Calu3 (cell line): ENCODE results near the gene RASL10B. TPM values are rescaled to one million over a fixed set of nuclear protein-coding genes. Genes with fewer than 3 reads are reported as not detected.

Experiments used
- BruUV-seq: library from RNA; stranded (reverse); fragments of 400-500 nt; replicated peaks from 2 replicates; lab custom pipeline; 2021; lab: Mats Ljungman, UMichigan
- CTCF ChIA-PET: fragments of 300-600 bp; sonication (Branson Sonifier 250); formaldehyde crosslinking; loops from one replicate; lab custom pipeline; 2022; ENCODE audit warnings: antibody characterized with exemption; lab: Charles Lee
- DNase-seq: peaks from one replicate; pipeline ENCODE4 v3.0.0; 2022
- H3K27ac Mint-ChIP-seq: one replicate; pipeline ENCODE4 v1.8.0; 2022; ENCODE audit warnings: mixed read lengths; ENCODE audit not compliant: unreplicated experiment
- H3K27me3 Mint-ChIP-seq: one replicate; pipeline ENCODE4 v1.8.0; 2022; ENCODE audit warnings: mixed read lengths; ENCODE audit not compliant: unreplicated experiment
- H3K36me3 Mint-ChIP-seq: one replicate; pipeline ENCODE4 v1.8.0; 2022; ENCODE audit warnings: mild to moderate bottlenecking, moderate library complexity, mixed read lengths; ENCODE audit not compliant: insufficient read depth, unreplicated experiment
- H3K4me1 Mint-ChIP-seq: one replicate; pipeline ENCODE4 v1.8.0; 2022; ENCODE audit warnings: mild to moderate bottlenecking, low read depth, mixed read lengths; ENCODE audit not compliant: unreplicated experiment
- H3K4me3 Mint-ChIP-seq: one replicate; pipeline ENCODE4 v1.8.0; 2022; ENCODE audit warnings: mild to moderate bottlenecking, low read depth, moderate library complexity, mixed read lengths; ENCODE audit not compliant: unreplicated experiment
- H3K9me3 Mint-ChIP-seq: one replicate; pipeline ENCODE4 v1.8.0; 2022; ENCODE audit warnings: low read depth, mixed read lengths; ENCODE audit not compliant: unreplicated experiment
- intact Hi-C: fragments of 100-400 bp; cut with micrococcal nuclease; formaldehyde crosslinking; loops from one replicate; pipeline ENCODE4 v1.10.0; 2022; ENCODE audit not compliant: unreplicated experiment
- total RNA-seq: library from RNA; stranded (reverse); gene quantifications from 2 replicates; pipeline ENCODE4 v1.2.3, GENCODE V29; 2022
- TF ChIP-seq, protein P1 (sequence below): fragments of 200-600 bp; IDR thresholded peaks from one replicate; pipeline ENCODE4 v1.8.0; 2022; ENCODE audit warnings: antibody characterized with exemption; ENCODE audit not compliant: unreplicated experiment

RASL10B gene
- total RNA-seq, 1 experiment from 2014 or later: 1.4 TPM

DNA sequence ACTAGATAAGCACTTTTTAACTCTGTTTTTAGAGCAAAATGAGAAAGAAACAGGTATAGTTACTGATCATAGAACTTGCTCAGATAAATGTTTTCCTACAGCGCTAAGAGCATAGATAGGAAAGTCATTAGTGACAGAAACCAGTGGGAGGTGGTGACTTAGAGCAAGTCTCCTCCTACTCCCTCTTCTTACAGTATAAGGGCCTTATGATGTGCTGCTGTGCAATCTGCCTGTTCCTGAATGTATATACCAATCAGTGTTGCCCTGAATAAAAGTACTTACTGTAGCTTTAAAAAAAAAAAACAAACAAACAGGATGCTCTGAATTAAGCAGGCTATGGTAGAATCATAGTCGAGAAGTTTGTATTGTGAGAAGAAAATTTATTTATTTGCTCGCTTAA is 23.3 kb upstream of the RASL10B start:
- H3K27ac Mint-ChIP-seq: peak overlapping the region; percentile 56
- intact Hi-C loops: no loop called here
- TF ChIP-seq, protein P1, sequence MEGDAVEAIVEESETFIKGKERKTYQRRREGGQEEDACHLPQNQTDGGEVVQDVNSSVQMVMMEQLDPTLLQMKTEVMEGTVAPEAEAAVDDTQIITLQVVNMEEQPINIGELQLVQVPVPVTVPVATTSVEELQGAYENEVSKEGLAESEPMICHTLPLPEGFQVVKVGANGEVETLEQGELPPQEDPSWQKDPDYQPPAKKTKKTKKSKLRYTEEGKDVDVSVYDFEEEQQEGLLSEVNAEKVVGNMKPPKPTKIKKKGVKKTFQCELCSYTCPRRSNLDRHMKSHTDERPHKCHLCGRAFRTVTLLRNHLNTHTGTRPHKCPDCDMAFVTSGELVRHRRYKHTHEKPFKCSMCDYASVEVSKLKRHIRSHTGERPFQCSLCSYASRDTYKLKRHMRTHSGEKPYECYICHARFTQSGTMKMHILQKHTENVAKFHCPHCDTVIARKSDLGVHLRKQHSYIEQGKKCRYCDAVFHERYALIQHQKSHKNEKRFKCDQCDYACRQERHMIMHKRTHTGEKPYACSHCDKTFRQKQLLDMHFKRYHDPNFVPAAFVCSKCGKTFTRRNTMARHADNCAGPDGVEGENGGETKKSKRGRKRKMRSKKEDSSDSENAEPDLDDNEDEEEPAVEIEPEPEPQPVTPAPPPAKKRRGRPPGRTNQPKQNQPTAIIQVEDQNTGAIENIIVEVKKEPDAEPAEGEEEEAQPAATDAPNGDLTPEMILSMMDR: no peak
- H3K9me3 Mint-ChIP-seq: no peaks in the 10 kb centered on the region
- peaks cover 24% of the 10 kb centered on the region for H3K36me3 Mint-ChIP-seq
- no peaks in the 10 kb centered on the region for H3K27me3 Mint-ChIP-seq
- no peak for DNase-seq
- CTCF ChIA-PET: no interaction called here
- peaks cover 16% of the 10 kb centered on the region for H3K4me1 Mint-ChIP-seq
- H3K4me3 Mint-ChIP-seq: no peak overlapping the region
- BruUV-seq: no TSS peak

- H3K36me3 Mint-ChIP-seq: peaks cover 24% of the 10 kb centered on the region
- CTCF ChIA-PET: no interaction called here
- TF ChIP-seq, protein P1: no peak
- no peak overlapping the region for H3K27ac Mint-ChIP-seq
- H3K4me3 Mint-ChIP-seq: no peak overlapping the region
- no peaks in the 10 kb centered on the region for H3K9me3 Mint-ChIP-seq
- intact Hi-C loops: no loop called here
- no peak for DNase-seq
- BruUV-seq: no TSS peak
- H3K4me1 Mint-ChIP-seq: peaks cover 16% of the 10 kb centered on the region
- no peaks in the 10 kb centered on the region for H3K27me3 Mint-ChIP-seq
Measured at GRCh38 chr17:35708951-35709350, 22.5 kb upstream of the RASL10B start.

GRCh38 chr17:35709874-35710273 is 21.6 kb upstream of the RASL10B start:
- no peaks in the 10 kb centered on the region for H3K9me3 Mint-ChIP-seq
- intact Hi-C loops: no loop called here
- no peak for DNase-seq
- H3K4me1 Mint-ChIP-seq: peaks cover 16% of the 10 kb centered on the region
- CTCF ChIA-PET: interaction anchor here (1.2 kb wide), 1 partner anchor 54 kb away, joined by 3 read pairs; no protein-coding TSS in a partner anchor
- BruUV-seq: no TSS peak
- TF ChIP-seq, protein P1: no peak
- no peaks in the 10 kb centered on the region for H3K27me3 Mint-ChIP-seq
- H3K36me3 Mint-ChIP-seq: peaks cover 24% of the 10 kb centered on the region
- no peak overlapping the region for H3K27ac Mint-ChIP-seq
- no peak overlapping the region for H3K4me3 Mint-ChIP-seq

- H3K27me3 Mint-ChIP-seq: no peaks in the 10 kb centered on the region
- no peak overlapping the region for H3K27ac Mint-ChIP-seq
- H3K36me3 Mint-ChIP-seq: peaks cover 24% of the 10 kb centered on the region
- H3K4me1 Mint-ChIP-seq: peaks cover 16% of the 10 kb centered on the region
- H3K9me3 Mint-ChIP-seq: no peaks in the 10 kb centered on the region
- no peak for DNase-seq
- no TSS peak for BruUV-seq
- intact Hi-C loops: no loop called here
- TF ChIP-seq, protein P1: no peak
- CTCF ChIA-PET: interaction anchor here (0.7 to 1.2 kb wide), 2 partner anchors 53 to 110 kb away, joined by 3 to 4 read pairs; no protein-coding TSS in a partner anchor
- H3K4me3 Mint-ChIP-seq: no peak overlapping the region
Measured at GRCh38 chr17:35710950-35711349, 20.5 kb upstream of the RASL10B start.
